Measurements from ENCODE around the gene LCN12. TPM values are rescaled to one million over a fixed set of nuclear protein-coding genes. Genes with fewer than 3 reads are reported as not detected.

The LCN12 gene
- total RNA-seq, 1 donor from 2014 or later, result not detected

DNA sequence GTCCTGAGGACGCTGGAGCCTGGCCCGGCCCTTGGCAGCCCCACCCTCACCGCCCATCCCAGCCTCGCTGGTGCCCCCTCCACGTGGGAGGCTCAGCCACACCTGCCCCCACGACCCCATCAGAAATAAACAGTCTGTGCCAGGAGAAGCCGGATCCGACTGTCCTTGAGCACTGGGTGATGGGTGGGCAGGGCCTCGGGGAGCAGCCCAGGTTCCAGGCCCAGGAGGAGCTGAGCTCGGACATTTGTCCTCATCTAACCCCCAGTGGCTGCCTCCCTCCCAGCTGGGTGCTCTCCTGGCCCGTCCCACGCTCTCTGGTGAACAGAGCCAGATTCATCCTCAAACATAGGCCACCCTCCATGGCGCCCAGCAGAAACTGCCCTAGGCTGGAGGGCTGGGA lies 20.7 kb downstream of the LCN12 start:
- TF ChIP-seq EZH2 (IDR thresholded peaks at IDR 0.05; ENCODE audit: insufficient read depth, low read length), result no peak
- TF ChIP-seq, protein P1, sequence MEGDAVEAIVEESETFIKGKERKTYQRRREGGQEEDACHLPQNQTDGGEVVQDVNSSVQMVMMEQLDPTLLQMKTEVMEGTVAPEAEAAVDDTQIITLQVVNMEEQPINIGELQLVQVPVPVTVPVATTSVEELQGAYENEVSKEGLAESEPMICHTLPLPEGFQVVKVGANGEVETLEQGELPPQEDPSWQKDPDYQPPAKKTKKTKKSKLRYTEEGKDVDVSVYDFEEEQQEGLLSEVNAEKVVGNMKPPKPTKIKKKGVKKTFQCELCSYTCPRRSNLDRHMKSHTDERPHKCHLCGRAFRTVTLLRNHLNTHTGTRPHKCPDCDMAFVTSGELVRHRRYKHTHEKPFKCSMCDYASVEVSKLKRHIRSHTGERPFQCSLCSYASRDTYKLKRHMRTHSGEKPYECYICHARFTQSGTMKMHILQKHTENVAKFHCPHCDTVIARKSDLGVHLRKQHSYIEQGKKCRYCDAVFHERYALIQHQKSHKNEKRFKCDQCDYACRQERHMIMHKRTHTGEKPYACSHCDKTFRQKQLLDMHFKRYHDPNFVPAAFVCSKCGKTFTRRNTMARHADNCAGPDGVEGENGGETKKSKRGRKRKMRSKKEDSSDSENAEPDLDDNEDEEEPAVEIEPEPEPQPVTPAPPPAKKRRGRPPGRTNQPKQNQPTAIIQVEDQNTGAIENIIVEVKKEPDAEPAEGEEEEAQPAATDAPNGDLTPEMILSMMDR (IDR thresholded peaks at IDR 0.05; ENCODE audit: insufficient read depth, low read depth, low read length), result no peak
- H3K27me3 Mint-ChIP-seq (ENCODE audit: low read depth, unreplicated experiment), result peaks cover 6% of the 10 kb centered on the region
- Histone ChIP-seq H3K36me3 (ENCODE audit: insufficient read depth, low read length) (no peaks in the 10 kb centered on the region), H3K4me1 (ENCODE audit: insufficient read depth, low read length) (peaks cover 4% of the 10 kb centered on the region), H3K9ac (ENCODE audit: low read length) (no peak overlapping the region), H3K27ac (ENCODE audit: low read depth, low read length) (no peak overlapping the region), H3K4me2 (ENCODE audit: low read length) (no peak overlapping the region), H3K9me3 (ENCODE audit: insufficient read depth, low read depth, low read length) (no peaks in the 10 kb centered on the region), H3K4me3 (ENCODE audit: insufficient read depth, low read depth, low read length) (no peak overlapping the region), H3K27me3 (ENCODE audit: insufficient read depth, low read length) (no peaks in the 10 kb centered on the region), H2AFZ (ENCODE audit: low read depth, low read length) (no peak overlapping the region), H3K79me2 (ENCODE audit: insufficient read depth, low read length) (no peaks in the 10 kb centered on the region), H4K20me1 (ENCODE audit: insufficient read depth, low read length) (no peaks in the 10 kb centered on the region)
- FAIRE-seq, result no peak
- no peak overlapping the region for H3K27ac Mint-ChIP-seq (ENCODE audit: unreplicated experiment)
- no peak for DNase-seq (ENCODE audit: low read depth)
- no peaks in the 10 kb centered on the region for H3K9me3 Mint-ChIP-seq (ENCODE audit: unreplicated experiment)
- H3K4me3 Mint-ChIP-seq (ENCODE audit: unreplicated experiment), result no peak overlapping the region
- no peaks in the 10 kb centered on the region for H3K4me1 Mint-ChIP-seq (ENCODE audit: low read depth, unreplicated experiment)
- H3K36me3 Mint-ChIP-seq (ENCODE audit: low read depth, unreplicated experiment), result no peaks in the 10 kb centered on the region

DNA sequence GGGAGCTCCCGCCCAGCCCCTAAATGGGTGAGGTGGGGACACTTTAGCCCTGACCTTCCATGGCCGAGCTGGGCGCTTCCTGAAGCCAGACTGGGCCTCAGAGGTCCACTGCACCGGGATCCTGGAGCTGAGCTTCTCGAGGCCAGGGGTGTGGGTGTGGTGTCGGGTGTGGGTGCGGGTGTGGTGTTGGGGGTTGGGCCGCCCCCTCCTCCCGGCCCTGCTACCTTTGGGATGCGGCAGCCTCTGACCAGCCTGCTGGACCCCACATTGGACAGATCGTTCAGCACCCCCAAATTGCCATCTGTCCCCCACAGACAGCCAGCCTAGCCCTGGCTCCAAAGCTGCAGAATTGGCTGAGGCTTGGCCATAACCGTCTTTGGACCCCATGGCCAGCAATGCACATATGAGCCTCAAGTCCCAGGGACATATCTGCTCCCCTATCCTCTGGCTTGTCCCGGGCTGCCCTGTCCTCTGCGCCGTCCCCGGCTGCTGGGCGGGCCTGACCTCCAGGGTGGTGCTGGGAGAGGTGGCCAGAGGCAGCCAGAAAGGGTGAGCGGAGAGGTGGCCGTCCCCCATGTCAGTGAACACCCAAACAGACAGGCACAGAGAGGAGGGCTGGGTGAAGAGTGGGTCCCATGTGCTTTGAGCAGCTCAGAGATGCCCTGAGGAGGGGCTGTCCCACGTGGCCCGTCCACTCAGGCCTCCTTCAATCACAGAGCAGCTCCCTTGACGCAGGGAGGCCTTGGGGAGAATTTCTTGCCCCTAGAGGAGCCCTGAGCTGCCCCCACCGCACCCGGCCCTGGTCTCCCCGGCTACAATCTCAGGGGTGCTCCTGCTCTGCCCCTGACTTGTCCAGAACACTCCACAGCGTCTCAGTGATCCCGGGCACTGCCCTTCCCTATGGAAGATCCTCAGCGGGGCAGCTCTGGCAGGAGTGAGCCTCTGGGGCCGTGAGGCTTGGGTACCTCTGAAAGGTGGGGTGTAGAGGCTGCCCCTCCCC lies 21.8 kb downstream of the LCN12 start:
- DNase-seq (ENCODE audit: low read depth) (no peak), FAIRE-seq (no peak)
- Mint-ChIP-seq H3K27me3 (ENCODE audit: low read depth, unreplicated experiment) (peaks cover 6% of the 10 kb centered on the region), H3K4me3 (ENCODE audit: unreplicated experiment) (no peak overlapping the region), H3K27ac (ENCODE audit: unreplicated experiment) (no peak overlapping the region), H3K9me3 (ENCODE audit: unreplicated experiment) (no peaks in the 10 kb centered on the region), H3K4me1 (ENCODE audit: low read depth, unreplicated experiment) (no peaks in the 10 kb centered on the region), H3K36me3 (ENCODE audit: low read depth, unreplicated experiment) (no peaks in the 10 kb centered on the region)
- Histone ChIP-seq H3K79me2 (ENCODE audit: insufficient read depth, low read length) (no peaks in the 10 kb centered on the region), H3K4me3 (ENCODE audit: insufficient read depth, low read depth, low read length) (no peak overlapping the region), H3K4me2 (ENCODE audit: low read length) (no peak overlapping the region), H3K4me1 (ENCODE audit: insufficient read depth, low read length) (peaks cover 5% of the 10 kb centered on the region), H3K27me3 (ENCODE audit: insufficient read depth, low read length) (no peaks in the 10 kb centered on the region), H4K20me1 (ENCODE audit: insufficient read depth, low read length) (no peaks in the 10 kb centered on the region), H3K36me3 (ENCODE audit: insufficient read depth, low read length) (no peaks in the 10 kb centered on the region), H3K27ac (ENCODE audit: low read depth, low read length) (no peak overlapping the region), H3K9me3 (ENCODE audit: insufficient read depth, low read depth, low read length) (no peaks in the 10 kb centered on the region), H2AFZ (ENCODE audit: low read depth, low read length) (no peak overlapping the region), H3K9ac (ENCODE audit: low read length) (no peak overlapping the region)
- TF ChIP-seq, protein P1 (IDR thresholded peaks at IDR 0.05; ENCODE audit: insufficient read depth, low read depth, low read length), result no peak
- no peak for TF ChIP-seq EZH2 (IDR thresholded peaks at IDR 0.05; ENCODE audit: insufficient read depth, low read length)

All from astrocyte (in vitro differentiated cells and primary cell).